Mesenteric fat pad (tissue), 1 donor: ENCODE measurements around the gene MACC1. TPM values are rescaled to one million over a fixed set of nuclear protein-coding genes. Genes with fewer than 3 reads are reported as not detected.
"Not testable (repeated sequence)": the region's sequence is repeated elsewhere in the genome, so short reads cannot be mapped to it uniquely, and the experiment has no call there.

ENCODE experiments used
- DNase-seq: peaks from one replicate; pipeline ENCODE4 v3.0.0-alpha.2; 2020; ENCODE audit warnings: low spot score
- total RNA-seq: library from RNA; stranded (reverse); fragmentation: NEBNext Ultra II Directional; extraction: Animal tissue kit (Norgen Biotek cat#: 25700); gene quantifications from one replicate; pipeline ENCODE4 v1.2.1, GENCODE V29; 2021
- donor health status: DM: yes; HTN: yes; CAD: no.

The MACC1 gene
- total RNA-seq, 1 donor from 2014 or later, result 7.4 TPM

- DNase-seq, result no peak
Observed at GRCh38 chr7:20132585-20132984, 84.6 kb downstream of the MACC1 start.

GRCh38 chr7:20131776-20132175 lies 85.4 kb downstream of the MACC1 start:
- no peak for DNase-seq

GRCh38 chr7:20129920-20130319 lies 87.3 kb downstream of the MACC1 start:
- DNase-seq, result no peak

- no peak for DNase-seq
Observed at GRCh38 chr7:20128001-20128400, 89.2 kb downstream of the MACC1 start.

GRCh38 chr7:20126060-20126459 lies 91.1 kb downstream of the MACC1 start:
- DNase-seq, result not testable (repeated sequence)

- DNase-seq, result not testable (repeated sequence)
Observed at GRCh38 chr7:20124087-20124486, 93.1 kb downstream of the MACC1 start.

- DNase-seq, result not testable (repeated sequence)
Observed at GRCh38 chr7:20122653-20123316, 94.4 kb downstream of the MACC1 start.

GRCh38 chr7:20122073-20122472 lies 95.1 kb downstream of the MACC1 start:
- DNase-seq, result no peak

- DNase-seq, result no peak
Observed at GRCh38 chr7:20121404-20121803, 95.8 kb downstream of the MACC1 start.

- not testable (repeated sequence) for DNase-seq
Observed at GRCh38 chr7:20120611-20121168, 96.5 kb downstream of the MACC1 start.

- DNase-seq, result no peak
Observed at GRCh38 chr7:20116869-20117268, 100.3 kb downstream of the MACC1 start.

GRCh38 chr7:20114468-20114867 lies 102.7 kb downstream of the MACC1 start:
- no peak for DNase-seq

GRCh38 chr7:20113427-20114027 lies 103.7 kb downstream of the MACC1 start:
- no peak for DNase-seq

- DNase-seq, result no peak
Observed at GRCh38 chr7:20112696-20113095, 104.5 kb downstream of the MACC1 start.

GRCh38 chr7:20111821-20112542 lies 105.2 kb downstream of the MACC1 start:
- DNase-seq, result no peak

GRCh38 chr7:20107582-20107981 lies 109.6 kb downstream of the MACC1 start:
- no peak for DNase-seq

- no peak for DNase-seq
Observed at GRCh38 chr7:20104696-20105095, 112.5 kb downstream of the MACC1 start.

- no peak for DNase-seq
Observed at GRCh38 chr7:20102982-20103381, 114.2 kb downstream of the MACC1 start.

- DNase-seq, result no peak
Observed at GRCh38 chr7:20095862-20096261, 121.3 kb downstream of the MACC1 start.

- no peak for DNase-seq
Observed at GRCh38 chr7:20095436-20095835, 121.7 kb downstream of the MACC1 start.

GRCh38 chr7:20089431-20089830 lies 127.8 kb downstream of the MACC1 start:
- no peak for DNase-seq

GRCh38 chr7:20085086-20085485 lies 132.1 kb downstream of the MACC1 start:
- no peak for DNase-seq
